Immature natural killer cell (primary cell): ENCODE measurements around the gene MYO3A. TPM values are rescaled to one million over a fixed set of nuclear protein-coding genes. Genes with fewer than 3 reads are reported as not detected.

Experiments
- DNase-seq, 3 donors: peaks; one replicate each; pipeline ENCODE4 v3.0.0; 2022; ENCODE audit warnings: mixed read lengths in 1 of 3
- H3K27ac Mint-ChIP-seq, 6 donors: one replicate each; pipeline ENCODE4 v1.8.0; 2020; ENCODE audit warnings: mixed read lengths in 6 of 6, mild to moderate bottlenecking in 5 of 6, inconsistent platforms in 4 of 6, moderate library complexity in 3 of 6
- H3K27me3 Mint-ChIP-seq, 3 donors: one replicate each; pipeline ENCODE4 v1.8.0; 2020 to 2021; ENCODE audit warnings: low read depth in 3 of 3, mild to moderate bottlenecking in 3 of 3, mixed read lengths in 3 of 3, moderate library complexity in 3 of 3, inconsistent platforms in 1 of 3
- H3K36me3 Mint-ChIP-seq, 3 donors: one replicate each; pipeline ENCODE4 v1.8.0; 2020; ENCODE audit warnings: mixed read lengths in 3 of 3, inconsistent platforms in 2 of 3, mild to moderate bottlenecking in 2 of 3
- H3K4me1 Mint-ChIP-seq, 2 donors: one replicate each; pipeline ENCODE4 v1.8.0; 2020; ENCODE audit warnings: inconsistent platforms in 2 of 2, mild to moderate bottlenecking in 2 of 2, mixed read lengths in 2 of 2, moderate library complexity in 1 of 2
- H3K4me3 Mint-ChIP-seq, 5 donors: one replicate each; pipeline ENCODE4 v1.8.0; 2020; ENCODE audit warnings: mild to moderate bottlenecking in 5 of 5, mixed read lengths in 5 of 5, inconsistent platforms in 3 of 5, moderate library complexity in 3 of 5
- H3K9me3 Mint-ChIP-seq, 6 donors: one replicate each; pipeline ENCODE4 v1.8.0; 2020; ENCODE audit warnings: mild to moderate bottlenecking in 6 of 6, mixed read lengths in 6 of 6, inconsistent platforms in 4 of 6, moderate library complexity in 3 of 6
- polyA plus RNA-seq, 3 donors: library from polyadenylated mRNA; unstranded; fragments of 300-500 nt; fragmentation: Illumina TruSeq; gene quantifications; one replicate each; pipeline ENCODE4 v1.2.3, GENCODE V29; 2021

MYO3A gene
- polyA plus RNA-seq, 3 donors from 2014 or later, result not detected

DNA sequence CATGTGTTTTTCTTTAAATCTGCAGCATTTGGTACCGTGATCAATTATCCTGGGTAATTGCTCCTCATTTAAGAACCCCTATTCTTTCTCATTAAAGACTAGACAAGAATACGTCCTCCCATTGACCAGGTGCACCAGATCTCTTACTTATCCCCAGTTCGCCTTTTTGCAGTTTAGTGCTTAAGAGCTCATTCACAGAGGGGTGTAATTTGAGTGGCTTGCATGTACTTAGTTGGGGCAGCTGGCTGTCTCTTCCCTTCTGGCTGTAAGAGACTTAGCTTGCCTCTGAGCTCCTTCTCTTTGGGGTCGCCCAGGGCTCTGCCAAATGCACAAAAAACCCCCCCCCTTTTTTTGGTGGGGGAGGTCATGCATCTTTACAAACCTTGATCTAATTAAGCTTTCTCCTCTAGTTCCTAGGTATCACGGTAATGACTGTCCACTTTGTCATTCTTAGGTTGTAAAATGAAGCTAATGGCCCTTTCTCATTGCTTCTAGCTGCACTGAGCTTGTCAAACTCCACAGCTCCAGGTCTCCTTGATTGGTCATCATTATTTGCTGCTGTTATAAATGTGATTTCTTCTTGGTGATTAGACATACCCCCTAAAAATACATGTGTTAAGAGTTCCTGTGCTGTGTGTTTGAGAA is 308.8 kb downstream of the MYO3A start:
- DNase-seq, result no peak
- Mint-ChIP-seq H3K27me3 (peaks cover 2 to 6% (median 4%) of the 10 kb centered on the region in 3 donors), H3K36me3 (no peaks in the 10 kb centered on the region), H3K9me3 (no peaks in the 10 kb centered on the region), H3K4me3 (no peak overlapping the region), H3K4me1 (no peaks in the 10 kb centered on the region), H3K27ac (no peak overlapping the region)

DNA sequence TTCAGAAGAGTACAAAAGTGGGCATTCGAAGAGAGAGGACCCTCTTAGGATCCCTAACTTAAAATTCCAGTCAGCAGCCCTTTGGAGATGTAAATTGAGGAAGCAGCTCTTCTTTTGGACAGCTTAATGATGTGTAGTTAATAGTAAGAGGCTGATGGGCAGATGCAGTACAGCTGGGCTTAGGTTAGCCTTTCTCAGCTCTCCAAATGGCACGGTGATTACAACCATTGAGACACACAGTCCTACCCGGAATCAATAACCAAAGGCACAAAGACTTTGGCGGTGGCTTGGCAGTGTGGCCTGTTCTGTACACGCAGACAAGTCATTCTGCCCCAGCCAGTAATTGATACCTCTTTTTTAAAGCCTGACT is 309.3 kb downstream of the MYO3A start:
- Mint-ChIP-seq H3K27me3 (peaks cover 2 to 6% (median 4%) of the 10 kb centered on the region in 3 donors), H3K9me3 (no peaks in the 10 kb centered on the region), H3K4me1 (no peaks in the 10 kb centered on the region), H3K27ac (no peak overlapping the region), H3K4me3 (no peak overlapping the region), H3K36me3 (no peaks in the 10 kb centered on the region)
- DNase-seq, result no peak

DNA sequence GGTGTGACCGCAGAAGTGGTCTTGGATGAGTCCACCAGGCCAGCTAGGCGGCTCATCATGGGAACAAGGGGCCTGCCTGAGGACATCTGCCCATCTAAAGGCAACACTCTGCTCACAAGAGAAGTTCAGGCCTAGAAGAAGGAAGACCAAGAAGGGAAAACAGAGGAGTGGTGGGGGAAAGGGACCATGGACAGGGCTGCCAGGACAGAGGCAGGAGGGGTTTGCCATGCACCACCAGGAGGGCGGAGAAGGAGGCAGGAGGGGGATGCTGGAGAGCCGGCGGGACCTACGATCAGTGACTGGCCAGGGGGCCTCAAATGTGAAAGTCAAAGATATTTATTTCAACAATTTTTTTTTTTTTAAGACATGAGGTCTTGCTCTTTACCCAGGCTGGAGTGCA is 315.7 kb downstream of the MYO3A start:
- DNase-seq, result no peak
- peaks cover 0 to 1% (median 0%) of the 10 kb centered on the region in 6 donors for H3K9me3 Mint-ChIP-seq
- H3K4me1 Mint-ChIP-seq, result no peaks in the 10 kb centered on the region
- no peak overlapping the region for H3K4me3 Mint-ChIP-seq
- H3K27ac Mint-ChIP-seq, result no peak overlapping the region
- no peaks in the 10 kb centered on the region for H3K36me3 Mint-ChIP-seq
- H3K27me3 Mint-ChIP-seq, result peaks cover 1 to 6% (median 2%) of the 10 kb centered on the region in 3 donors

DNA sequence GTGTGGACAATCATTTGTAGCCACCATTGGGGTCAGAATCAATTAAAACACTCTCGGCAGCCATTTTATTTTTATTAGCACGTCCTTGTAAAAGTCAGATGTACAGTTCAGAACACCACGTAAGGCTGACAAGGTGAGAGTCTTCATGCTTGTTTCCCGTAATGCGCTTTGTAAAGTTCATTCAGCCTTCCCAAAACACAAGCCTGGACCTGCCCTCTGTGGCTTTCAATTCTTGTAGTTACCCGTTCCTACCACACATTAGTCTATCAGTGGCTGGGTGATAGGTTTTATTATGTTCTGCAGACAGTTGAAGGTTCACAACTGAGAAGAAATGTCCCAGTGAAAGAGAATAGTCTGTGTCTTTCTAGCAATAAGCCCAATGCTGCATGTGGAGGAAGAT is 317.9 kb downstream of the MYO3A start:
- no peaks in the 10 kb centered on the region for H3K4me1 Mint-ChIP-seq
- H3K36me3 Mint-ChIP-seq, result no peaks in the 10 kb centered on the region
- DNase-seq, result no peak
- H3K27me3 Mint-ChIP-seq, result peaks cover 1 to 4% (median 4%) of the 10 kb centered on the region in 3 donors
- peaks cover 0 to 1% (median 0%) of the 10 kb centered on the region in 6 donors for H3K9me3 Mint-ChIP-seq
- no peak overlapping the region for H3K4me3 Mint-ChIP-seq
- no peak overlapping the region for H3K27ac Mint-ChIP-seq

DNA sequence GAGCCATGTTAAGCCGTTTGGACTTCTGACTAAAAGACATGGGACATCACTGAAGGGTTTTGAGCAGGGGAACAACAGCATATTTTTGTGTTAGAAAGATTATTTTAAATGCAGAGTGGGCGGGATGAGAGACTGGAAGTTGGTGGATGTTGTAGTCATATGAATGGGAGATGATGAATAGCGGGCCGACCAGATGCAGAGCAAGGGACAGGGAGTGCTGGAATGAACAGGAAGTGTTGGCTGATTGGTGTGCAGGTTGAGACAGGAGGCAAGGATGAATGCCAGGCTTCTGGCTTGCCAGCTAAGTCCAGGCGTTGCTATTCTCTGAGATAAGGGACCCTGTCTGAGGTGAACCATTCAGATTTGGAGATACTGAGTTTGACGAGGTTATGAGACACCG is 320.6 kb downstream of the MYO3A start:
- H3K36me3 Mint-ChIP-seq, result no peaks in the 10 kb centered on the region
- peaks cover 0 to 1% (median 0%) of the 10 kb centered on the region in 6 donors for H3K9me3 Mint-ChIP-seq
- no peak overlapping the region for H3K4me3 Mint-ChIP-seq
- DNase-seq, result no peak
- H3K27ac Mint-ChIP-seq, result no peak overlapping the region
- peaks cover 1 to 6% (median 4%) of the 10 kb centered on the region in 3 donors for H3K27me3 Mint-ChIP-seq
- H3K4me1 Mint-ChIP-seq, result no peaks in the 10 kb centered on the region

DNA sequence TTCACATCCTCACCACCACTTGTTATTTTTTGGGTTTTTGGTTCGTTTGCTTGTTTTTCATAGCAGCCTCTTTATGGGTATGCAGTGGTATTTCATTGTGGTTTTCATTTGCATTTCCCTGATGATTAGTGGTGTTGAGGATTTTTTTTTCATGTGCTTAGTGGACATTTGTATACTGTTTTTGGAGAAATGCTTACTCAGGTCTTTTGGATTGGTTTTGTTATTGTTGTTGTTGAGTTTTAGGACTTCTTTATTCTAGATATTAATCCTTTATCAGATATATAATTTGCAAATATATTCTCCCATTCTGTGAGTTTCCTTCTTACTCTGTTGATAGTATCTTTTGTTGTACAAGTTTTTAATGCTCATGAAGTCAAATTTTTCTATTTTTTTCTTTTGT is 325.3 kb downstream of the MYO3A start:
- no peak for DNase-seq
- Mint-ChIP-seq H3K27ac (no peak overlapping the region), H3K4me3 (no peak overlapping the region), H3K9me3 (no peaks in the 10 kb centered on the region), H3K36me3 (no peaks in the 10 kb centered on the region), H3K27me3 (peaks cover 1 to 10% (median 4%) of the 10 kb centered on the region in 3 donors), H3K4me1 (no peaks in the 10 kb centered on the region)
